Lung (tissue), 12 donors: Measurements from ENCODE around the gene EDC4. TPM values are rescaled to one million over a fixed set of nuclear protein-coding genes. Genes with fewer than 3 reads are reported as not detected.

Experiments used
- ATAC-seq: fragments of 200-7000 bp; cut with Tn5 transposase; one replicate; pipeline ENCODE4 v1.9.1; 2020; ENCODE audit warnings: moderate number of reproducible peaks; ENCODE audit not compliant: insufficient read depth, low FRiP score
- DNase-seq, 3 donors: peaks; one replicate each; pipeline ENCODE4 v3.0.0-alpha.2; 2013 to 2017
- H3K27ac ChIP-seq, 2 donors: one replicate each; pipeline ENCODE4 v1.5.1; 2013; ENCODE audit warnings: mild to moderate bottlenecking in 2 of 2, moderate library complexity in 2 of 2, control low read depth in 1 of 2, inconsistent platforms in 1 of 2, low read depth in 1 of 2, low read length in 1 of 2
- H3K27me3 ChIP-seq, 3 donors: one replicate each; pipeline ENCODE4 v1.5.1; 2013; ENCODE audit warnings: low read length in 2 of 3; ENCODE audit not compliant: control insufficient read depth in 3 of 3, insufficient read depth in 3 of 3
- H3K36me3 ChIP-seq, 4 donors: one replicate each; pipeline ENCODE4 v1.5.1; 2013; ENCODE audit warnings: low read length in 4 of 4, mild to moderate bottlenecking in 1 of 4, moderate library complexity in 1 of 4; ENCODE audit not compliant: control insufficient read depth in 4 of 4, insufficient read depth in 4 of 4
- H3K4me1 ChIP-seq, 5 donors: one replicate each; pipeline ENCODE4 v1.5.1; 2013; ENCODE audit warnings: low read length in 5 of 5, mild to moderate bottlenecking in 2 of 5, moderate library complexity in 1 of 5; ENCODE audit not compliant: control insufficient read depth in 5 of 5, insufficient read depth in 5 of 5
- H3K4me3 ChIP-seq: one replicate; pipeline ENCODE4 v1.5.1; 2013; ENCODE audit warnings: mild to moderate bottlenecking, control low read depth, moderate library complexity
- H3K9ac ChIP-seq, 2 donors: one replicate each; pipeline ENCODE4 v1.5.1; 2013; ENCODE audit warnings: low read length in 2 of 2, control low read depth in 1 of 2; ENCODE audit not compliant: insufficient read depth in 1 of 2
- H3K9me3 ChIP-seq, 4 donors: one replicate each; pipeline ENCODE4 v1.5.1; 2013; ENCODE audit warnings: low read length in 3 of 4, mild to moderate bottlenecking in 1 of 4, moderate library complexity in 1 of 4; ENCODE audit not compliant: control insufficient read depth in 4 of 4, insufficient read depth in 3 of 4
- WGBS, 2 donors: extraction: QIAGEN DNeasy Blood & Tissue Kit; methylation state at CpG; one replicate each; pipeline ENCODE4 v1.1.7; 2013; 5-methylcytosine and 5-hydroxymethylcytosine counted together
- polyA plus RNA-seq, 2 donors: library from polyadenylated mRNA; stranded (reverse); fragments of 200-250 nt; gene quantifications; one replicate each; pipeline ENCODE4 v1.2.1, GENCODE V29; 2013
- total RNA-seq, 2 donors: library from RNA; depleted of rRNA in 1 of 2; stranded (reverse); fragments of >200 nt in 1 of 2; gene quantifications; one replicate each; pipeline ENCODE4 v1.2.1, GENCODE V29; 2014 to 2021
- TF ChIP-seq, protein P1 (sequence below): IDR thresholded peaks from 2 replicates; pipeline ENCODE4 v1.5.1; 2012; ENCODE audit warnings: mild to moderate bottlenecking; ENCODE audit errors: control extremely low read depth, extremely low read depth
- donor health status: control.
- donor health status: control.
- donor health status: Bipolar disorder and iron deficiency.
- donor health status: healthy.
- donor health status: DM: yes; HTN: yes; CAD: no.

EDC4 gene
- total and polyA plus RNA-seq, 4 donors = 33.5 to 60.5 (median 39.5) TPM

DNA sequence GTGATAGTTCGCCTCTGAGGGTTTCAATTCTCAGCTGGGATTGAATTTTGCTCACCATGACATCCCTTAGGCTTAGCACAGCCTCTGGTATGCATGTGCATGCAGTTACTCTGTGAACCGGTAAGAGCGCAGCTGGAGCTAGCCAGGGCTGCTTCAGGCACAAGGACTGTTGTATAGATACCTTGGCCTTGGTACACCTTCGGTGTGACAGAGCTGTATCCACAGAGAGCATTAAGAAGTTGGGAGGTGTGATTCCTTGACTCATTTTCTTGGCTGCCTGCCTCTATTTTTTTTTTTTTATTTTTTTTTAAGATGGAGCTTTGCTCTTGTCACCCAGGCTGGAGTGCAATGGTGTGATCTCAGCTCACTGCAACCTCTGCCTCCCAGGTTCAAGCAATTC lies 28.4 kb upstream of the EDC4 start:
- Histone ChIP-seq H3K4me1 (peaks cover 20 to 45% (median 24%) of the 10 kb centered on the region in 5 donors), H3K36me3 (peaks cover 0 to 6% (median 1%) of the 10 kb centered on the region in 4 donors), H3K27me3 (no peaks in the 10 kb centered on the region), H3K27ac (peak overlapping the region; percentile 10 to 12), H3K4me3 (no peak overlapping the region), H3K9me3 (no peaks in the 10 kb centered on the region), H3K9ac (no peak overlapping the region)
- 85 to 88% methylated on average over 4 of the region's 4 CpGs for WGBS, 2 donors
- ATAC-seq (no peak), DNase-seq (no peak)
- TF ChIP-seq, protein P1, sequence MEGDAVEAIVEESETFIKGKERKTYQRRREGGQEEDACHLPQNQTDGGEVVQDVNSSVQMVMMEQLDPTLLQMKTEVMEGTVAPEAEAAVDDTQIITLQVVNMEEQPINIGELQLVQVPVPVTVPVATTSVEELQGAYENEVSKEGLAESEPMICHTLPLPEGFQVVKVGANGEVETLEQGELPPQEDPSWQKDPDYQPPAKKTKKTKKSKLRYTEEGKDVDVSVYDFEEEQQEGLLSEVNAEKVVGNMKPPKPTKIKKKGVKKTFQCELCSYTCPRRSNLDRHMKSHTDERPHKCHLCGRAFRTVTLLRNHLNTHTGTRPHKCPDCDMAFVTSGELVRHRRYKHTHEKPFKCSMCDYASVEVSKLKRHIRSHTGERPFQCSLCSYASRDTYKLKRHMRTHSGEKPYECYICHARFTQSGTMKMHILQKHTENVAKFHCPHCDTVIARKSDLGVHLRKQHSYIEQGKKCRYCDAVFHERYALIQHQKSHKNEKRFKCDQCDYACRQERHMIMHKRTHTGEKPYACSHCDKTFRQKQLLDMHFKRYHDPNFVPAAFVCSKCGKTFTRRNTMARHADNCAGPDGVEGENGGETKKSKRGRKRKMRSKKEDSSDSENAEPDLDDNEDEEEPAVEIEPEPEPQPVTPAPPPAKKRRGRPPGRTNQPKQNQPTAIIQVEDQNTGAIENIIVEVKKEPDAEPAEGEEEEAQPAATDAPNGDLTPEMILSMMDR = no peak

DNA sequence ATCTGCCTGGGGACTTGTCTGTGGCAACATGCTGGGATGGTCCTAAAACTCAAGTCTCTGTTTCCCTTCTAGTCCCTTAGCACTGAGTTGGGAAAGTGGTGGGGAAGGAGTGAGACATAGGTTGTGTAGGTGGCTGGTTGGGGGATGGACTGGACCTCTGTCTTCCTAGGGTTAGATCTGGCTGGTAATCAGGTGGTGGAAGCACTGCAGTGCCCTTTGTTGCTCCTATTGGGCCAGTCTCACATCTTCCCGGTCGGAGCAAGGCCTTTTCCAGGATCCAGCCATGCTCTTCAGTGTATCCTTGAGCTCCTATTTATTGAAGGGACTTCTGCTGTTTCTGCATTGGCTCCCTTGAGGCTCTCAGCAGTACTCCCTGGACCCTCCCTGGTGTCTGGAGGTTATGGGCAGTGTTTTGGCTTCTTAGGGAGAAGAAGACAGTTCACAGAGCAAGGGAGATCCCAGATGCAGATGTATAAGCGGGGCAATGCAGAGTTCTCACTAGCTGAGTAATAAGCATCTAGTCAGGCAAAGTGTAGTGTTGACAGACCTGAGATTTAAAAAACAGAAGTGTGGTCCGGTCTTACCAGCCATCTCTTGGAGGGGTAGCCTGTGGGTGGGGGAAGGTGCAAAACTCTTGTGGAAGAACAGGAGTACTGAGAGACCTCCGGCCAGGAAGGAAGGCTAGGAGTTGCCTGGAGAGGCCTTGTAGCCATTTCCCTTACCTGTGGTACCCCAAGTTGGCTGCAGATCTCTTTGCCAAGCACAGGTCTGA lies 27.4 kb upstream of the EDC4 start:
- TF ChIP-seq, protein P1 = no peak
- no peak overlapping the region for H3K4me3 ChIP-seq
- 67 to 74% methylated on average over 5 of the region's 5 CpGs for WGBS, 2 donors
- H3K36me3 ChIP-seq = peaks cover 0 to 6% (median 2%) of the 10 kb centered on the region in 4 donors
- H3K4me1 ChIP-seq = peaks cover 20 to 45% (median 24%) of the 10 kb centered on the region in 5 donors
- peak overlapping the region; percentile 44 to 87 for H3K9ac ChIP-seq
- peak overlapping the region; percentile 71 to 93 for H3K27ac ChIP-seq
- no peak for DNase-seq
- no peaks in the 10 kb centered on the region for H3K9me3 ChIP-seq
- no peak for ATAC-seq
- no peaks in the 10 kb centered on the region for H3K27me3 ChIP-seq

DNA sequence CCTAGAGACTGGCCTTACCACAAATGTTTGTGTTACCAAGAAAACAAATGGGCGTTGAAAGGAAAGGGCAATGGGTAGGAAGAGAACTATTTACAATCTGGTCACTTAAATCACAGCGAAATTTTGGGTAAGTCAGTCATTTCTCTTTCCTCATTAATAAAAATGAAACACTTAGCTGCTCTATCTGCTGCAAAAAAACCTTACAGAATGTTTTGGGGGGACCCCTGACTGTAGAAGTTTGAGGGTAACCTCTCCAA lies 26.9 kb upstream of the EDC4 start:
- WGBS, 2 donors = 7 to 9% methylated on average over 2 of the region's 2 CpGs
- no peaks in the 10 kb centered on the region for H3K9me3 ChIP-seq
- no peaks in the 10 kb centered on the region for H3K27me3 ChIP-seq
- DNase-seq (no peak), ATAC-seq (no peak)
- TF ChIP-seq, protein P1 = no peak
- peak overlapping the region; percentile 78 for H3K4me3 ChIP-seq
- H3K4me1 ChIP-seq = peaks cover 20 to 45% (median 24%) of the 10 kb centered on the region in 5 donors
- peaks cover 0 to 6% (median 2%) of the 10 kb centered on the region in 4 donors for H3K36me3 ChIP-seq
- H3K9ac ChIP-seq = peak overlapping the region; percentile 44 to 87
- H3K27ac ChIP-seq = peak overlapping the region; percentile 93 to 97
